IMR-90 (cell line): ENCODE data around the gene CIDEC. TPM values are rescaled to one million over a fixed set of nuclear protein-coding genes. Genes with fewer than 3 reads are reported as not detected.

Experiments used
- ATAC-seq: fragments of 200-7000 bp; cut with Tn5 transposase; 2 replicates; pipeline ENCODE4 v1.9.1; 2020; ENCODE audit warnings: low read depth, mild to moderate bottlenecking, moderate library complexity
- BruUV-seq: library from RNA; stranded (reverse); fragments of 400-500 nt; replicated peaks from 2 replicates; lab custom pipeline; 2021; lab: Mats Ljungman, UMichigan
- CTCF ChIA-PET: fragments of 300-600 bp; formaldehyde crosslinking; extraction: SDS; loops from one replicate; lab custom pipeline; 2021; ENCODE audit warnings: antibody characterized with exemption; lab: Yijun Ruan, JAX
- POLR2A ChIA-PET: fragments of 300-600 bp; sonication (Branson Sonifier 250); formaldehyde crosslinking; loops from one replicate; lab custom pipeline; 2022; ENCODE audit warnings: antibody characterized with exemption; ENCODE audit not compliant: unreplicated experiment; lab: Charles Lee
- DNase-seq: peaks from one replicate; pipeline ENCODE4 v3.0.0; 2013
- H2AFZ ChIP-seq: replicated peaks from 2 replicates; pipeline ENCODE3; 2013; ENCODE audit warnings: low read length, mild to moderate bottlenecking; ENCODE audit not compliant: poor library complexity
- H2AK5ac ChIP-seq: 2 replicates; pipeline ENCODE4 v1.6.1; 2013; ENCODE audit warnings: low read depth, low read length, inconsistent platforms
- H2AK9ac ChIP-seq: replicated peaks from 2 replicates; pipeline ENCODE3; 2013; ENCODE audit warnings: mild to moderate bottlenecking, low read depth, low read length, moderate library complexity; ENCODE audit not compliant: poor library complexity
- H2BK120ac ChIP-seq: 2 replicates; pipeline ENCODE4 v1.6.1; 2013; ENCODE audit warnings: low read depth, low read length, inconsistent platforms
- H2BK15ac ChIP-seq: 3 replicates; pipeline ENCODE4 v1.6.1; 2013; ENCODE audit warnings: low read depth, low read length, inconsistent platforms
- H2BK20ac ChIP-seq: 2 replicates; pipeline ENCODE4 v1.6.1; 2013; ENCODE audit warnings: low read depth, mild to moderate bottlenecking, inconsistent platforms, low read length, moderate library complexity
- H2BK5ac ChIP-seq: 2 replicates; pipeline ENCODE4 v1.6.1; 2013; ENCODE audit warnings: mild to moderate bottlenecking, low read depth, low read length, inconsistent platforms; ENCODE audit not compliant: poor library complexity, severe bottlenecking
- H3K14ac ChIP-seq: replicated peaks from 2 replicates; pipeline ENCODE4 v1.6.1; 2013; ENCODE audit warnings: low read depth, low read length, inconsistent platforms
- H3K18ac ChIP-seq: 2 replicates; pipeline ENCODE4 v1.6.1; 2013; ENCODE audit warnings: low read depth, low read length, control low read depth
- H3K23ac ChIP-seq: 2 replicates; pipeline ENCODE4 v1.6.1; 2013; ENCODE audit warnings: low read depth, low read length, inconsistent platforms
- H3K27ac ChIP-seq: 2 replicates; pipeline ENCODE4 v1.5.1; 2013; ENCODE audit warnings: mild to moderate bottlenecking, control low read depth, low read length; ENCODE audit not compliant: insufficient read depth
- H3K27me3 ChIP-seq: 2 replicates; pipeline ENCODE4 v1.6.1; 2013; ENCODE audit warnings: low read length; ENCODE audit not compliant: control insufficient read depth, insufficient read depth
- H3K36me3 ChIP-seq: 2 replicates; pipeline ENCODE4 v1.6.1; 2013; ENCODE audit warnings: low read length, mixed read lengths; ENCODE audit not compliant: control insufficient read depth, insufficient read depth
- H3K4ac ChIP-seq: 2 replicates; pipeline ENCODE4 v1.6.1; 2013; ENCODE audit warnings: low read depth, low read length, inconsistent platforms
- H3K4me1 ChIP-seq: 2 replicates; pipeline ENCODE4 v1.6.1; 2013; ENCODE audit warnings: low read length, mixed read lengths; ENCODE audit not compliant: control insufficient read depth, insufficient read depth
- H3K4me2 ChIP-seq: 2 replicates; pipeline ENCODE4 v1.6.1; 2013; ENCODE audit warnings: low read depth, mild to moderate bottlenecking, control low read depth, low read length, moderate library complexity
- H3K4me3 ChIP-seq: 2 replicates; pipeline ENCODE4 v1.5.1; 2013; ENCODE audit warnings: low read depth, mild to moderate bottlenecking, control low read depth, low read length, moderate library complexity; ENCODE audit not compliant: insufficient read depth
- H3K56ac ChIP-seq: 2 replicates; pipeline ENCODE4 v1.6.1; 2013; ENCODE audit warnings: low read length, inconsistent platforms; ENCODE audit not compliant: insufficient read depth; ENCODE audit errors: extremely low read depth
- H3K79me1 ChIP-seq, 2 experiments: 2 replicates each; pipeline ENCODE4 v1.6.1; 2013; ENCODE audit warnings: low read length in 2 of 2, inconsistent platforms in 1 of 2, low read depth in 1 of 2
- H3K9ac ChIP-seq: 2 replicates; pipeline ENCODE4 v1.6.1; 2013; ENCODE audit warnings: low read depth, low read length, control low read depth
- H3K9me1 ChIP-seq: 2 replicates; pipeline ENCODE4 v1.6.1; 2013; ENCODE audit warnings: low read length, inconsistent platforms; ENCODE audit not compliant: insufficient read depth
- H3K9me3 ChIP-seq: 2 replicates; pipeline ENCODE4 v1.6.1; 2013; ENCODE audit warnings: low read length; ENCODE audit not compliant: control insufficient read depth, insufficient read depth
- H4K20me1 ChIP-seq: 2 replicates; pipeline ENCODE4 v1.6.1; 2013; ENCODE audit warnings: low read length, inconsistent platforms; ENCODE audit not compliant: insufficient read depth
- H4K5ac ChIP-seq: 2 replicates; pipeline ENCODE4 v1.6.1; 2013; ENCODE audit warnings: mild to moderate bottlenecking, low read depth, low read length, control low read depth
- H4K8ac ChIP-seq, 2 experiments: 2 replicates each; pipeline ENCODE4 v1.6.1; 2013; ENCODE audit warnings: low read depth in 2 of 2, low read length in 2 of 2, control low read depth in 1 of 2, inconsistent platforms in 1 of 2
- H4K91ac ChIP-seq: 2 replicates; pipeline ENCODE4 v1.6.1; 2013; ENCODE audit warnings: low read depth, low read length, inconsistent platforms; ENCODE audit not compliant: insufficient read depth
- BHLHE40 ChIP-seq: fragments of 150-350 bp; IDR thresholded peaks from 2 replicates; pipeline ENCODE4 v1.6.1; 2016; ENCODE audit warnings: mild to moderate bottlenecking, low read depth, low read length
- CEBPB ChIP-seq: IDR thresholded peaks from 2 replicates; pipeline ENCODE4 v1.6.1; 2012; ENCODE audit warnings: low read depth, low read length, improper control_type of control experiment
- CHD1 ChIP-seq: IDR thresholded peaks from 2 replicates; pipeline ENCODE4 v1.6.1; 2012; ENCODE audit warnings: low read depth, low read length, improper control_type of control experiment
- FOS ChIP-seq: fragments of 150-350 bp; IDR thresholded peaks from 2 replicates; pipeline ENCODE4 v1.6.1; 2016; ENCODE audit warnings: low read depth, low read length
- MAFK ChIP-seq: IDR thresholded peaks from 2 replicates; pipeline ENCODE4 v1.6.1; 2012; ENCODE audit warnings: low read depth, low read length, improper control_type of control experiment
- MAZ ChIP-seq: IDR thresholded peaks from 2 replicates; pipeline ENCODE4 v1.6.1; 2012; ENCODE audit warnings: low read depth, mild to moderate bottlenecking, low read length, improper control_type of control experiment, moderate library complexity, borderline replicate concordance
- MXI1 ChIP-seq: IDR thresholded peaks from 2 replicates; pipeline ENCODE4 v1.6.1; 2012; ENCODE audit warnings: low read depth, mild to moderate bottlenecking, low read length, moderate library complexity, borderline replicate concordance
- NFE2L2 ChIP-seq: fragments of 150-350 bp; IDR thresholded peaks from 2 replicates; pipeline ENCODE4 v1.6.1; 2016; ENCODE audit warnings: low read depth, mild to moderate bottlenecking, low read length
- POLR2A ChIP-seq: IDR thresholded peaks from 2 replicates; pipeline ENCODE4 v1.6.1; 2012; ENCODE audit warnings: mild to moderate bottlenecking, low read depth, low read length
- RAD21 ChIP-seq: IDR thresholded peaks from 2 replicates; pipeline ENCODE4 v1.6.1; 2012; ENCODE audit warnings: low read length, improper control_type of control experiment
- RCOR1 ChIP-seq: IDR thresholded peaks from 2 replicates; pipeline ENCODE4 v1.6.1; 2012; ENCODE audit warnings: mild to moderate bottlenecking, low read length, improper control_type of control experiment; ENCODE audit not compliant: insufficient replicate concordance
- RFX5 ChIP-seq: IDR thresholded peaks from 2 replicates; pipeline ENCODE4 v1.8.0; 2012; ENCODE audit warnings: low read depth, mild to moderate bottlenecking, low read length, moderate library complexity
- SMC3 ChIP-seq: fragments of 150-350 bp; IDR thresholded peaks from 2 replicates; pipeline ENCODE4 v1.6.1; 2016; ENCODE audit warnings: low read depth, mild to moderate bottlenecking, antibody characterized with exemption, low read length, moderate library complexity
- WGBS, 2 experiments: methylation state at CpG; one replicate each; pipeline versions ENCODE4 v1.1.5 to v1.1.7; 2013; ENCODE audit warnings: missing lambda C conversion rate in 2 of 2; ENCODE audit not compliant: insufficient read length in 1 of 2; ENCODE audit errors: extremely low coverage in 2 of 2; 5-methylcytosine and 5-hydroxymethylcytosine counted together
- dilution Hi-C: fragments of 300-500 bp; cut with HindIII; formaldehyde crosslinking; loops from one replicate; pipeline ENCODE4 v1.14.3; 2018; ENCODE audit warnings: low sequenced_read_pairs; ENCODE audit not compliant: unreplicated experiment
- in situ Hi-C: fragments of 300-500 bp; cut with MboI; formaldehyde crosslinking; loops from 3 replicates; pipeline ENCODE4 v1.14.3; 2019; ENCODE audit warnings: low sequenced_read_pairs, inconsistent platforms, mixed read lengths
- intact Hi-C: fragments of 100-400 bp; cut with micrococcal nuclease; formaldehyde crosslinking; loops from 2 replicates; pipeline ENCODE4 v1.10.0; 2022
- polyA plus RNA-seq, 3 experiments: library from polyadenylated mRNA; depleted of rRNA; stranded (reverse); fragments of >200 nt; gene quantifications; 2 replicates each; pipeline ENCODE4 v1.2.3, GENCODE V29; 2012; ENCODE audit warnings: low replicate concordance in 1 of 3
- total RNA-seq: library from RNA; depleted of rRNA; stranded (reverse); fragments of >200 nt; gene quantifications from 2 replicates; pipeline ENCODE4 v1.2.3, GENCODE V29; 2012
- TF ChIP-seq, protein P1 (sequence below): fragments of 150-350 bp; IDR thresholded peaks from 2 replicates; pipeline ENCODE4 v1.6.1; 2017; ENCODE audit warnings: mild to moderate bottlenecking, antibody characterized with exemption, low read length, low read depth
- TF ChIP-seq, protein P2 (sequence below): fragments of 150-350 bp; IDR thresholded peaks from 2 replicates; pipeline ENCODE4 v1.6.1; 2016; ENCODE audit warnings: low read depth, mild to moderate bottlenecking, low read length, moderate library complexity, borderline replicate concordance
- TF ChIP-seq, protein P3 (sequence below): conservative IDR thresholded peaks from 2 replicates; pipeline ENCODE4 v1.5.1; 2012; ENCODE audit warnings: mild to moderate bottlenecking, low read depth, low read length, improper control_type of control experiment

CIDEC gene
- total and polyA plus RNA-seq, 2 of the 4 experiments (the other 2 are of a cell fraction), result 0.09 TPM; not detected in 1

DNA sequence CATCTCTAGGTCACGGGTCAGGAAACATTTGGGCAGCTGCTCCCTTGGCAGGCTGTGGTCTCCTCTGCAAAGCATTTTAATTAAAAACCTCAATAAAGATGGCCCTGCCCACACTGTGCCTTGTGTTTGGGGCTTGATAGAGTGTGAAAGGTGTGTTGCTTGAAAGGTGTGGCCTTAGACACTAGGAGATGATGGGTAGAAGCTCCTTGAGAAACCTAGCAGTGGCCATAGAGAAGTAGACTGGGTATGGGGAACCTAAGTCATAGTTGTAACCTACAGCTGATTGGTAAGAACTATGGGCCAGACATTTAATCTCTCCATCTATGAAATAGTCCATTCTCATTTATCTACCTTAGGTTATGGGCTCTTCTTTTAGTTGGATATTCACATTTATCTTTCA, 13.7 kb upstream of the CIDEC start:
- no CpG with 5 or more reads among the region's 1 CpG for WGBS, 2 experiments
- in situ Hi-C loops (no loop called here), dilution Hi-C loops (no loop called here), intact Hi-C loops (no loop called here)
- Histone ChIP-seq H3K4me3 (no peak overlapping the region), H3K79me1 (peaks cover 26 to 57% of the 10 kb centered on the region in 2 experiments), H3K9me1 (peaks cover 13% of the 10 kb centered on the region), H3K18ac (no peak overlapping the region), H3K56ac (no peak overlapping the region), H3K4me2 (no peak overlapping the region), H2AFZ (no peak overlapping the region), H4K91ac (no peak overlapping the region), H2AK9ac (no peak overlapping the region), H4K8ac (no peak overlapping the region), H2AK5ac (no peak overlapping the region), H3K14ac (no peak overlapping the region), H3K36me3 (peaks cover 15% of the 10 kb centered on the region), H4K5ac (no peak overlapping the region), H3K23ac (no peak overlapping the region), H2BK20ac (no peak overlapping the region), H3K9ac (no peak overlapping the region), H4K20me1 (peaks cover 2% of the 10 kb centered on the region; the same call in 1 of the 2 replicates), H3K4ac (no peak overlapping the region), H2BK5ac (no peak overlapping the region), H3K9me3 (no peaks in the 10 kb centered on the region), H3K4me1 (peaks cover 2% of the 10 kb centered on the region; the same call in 1 of the 2 replicates), H3K27ac (no peak overlapping the region), H3K27me3 (no peaks in the 10 kb centered on the region), H2BK120ac (0 out of 2 replicates have a peak overlapping the region, but pooled peaks have one; percentile 7), H2BK15ac (no peak overlapping the region)
- CTCF ChIA-PET, result no interaction called here
- no peak for DNase-seq
- TF ChIP-seq FOS (no peak), NFE2L2 (no peak), CEBPB (no peak), MXI1 (no peak), RCOR1 (no peak), RAD21 (no peak), RFX5 (no peak), POLR2A (no peak), SMC3 (no peak), MAFK (no peak), BHLHE40 (no peak), MAZ (no peak), CHD1 (no peak)
- TF ChIP-seq, protein P1, sequence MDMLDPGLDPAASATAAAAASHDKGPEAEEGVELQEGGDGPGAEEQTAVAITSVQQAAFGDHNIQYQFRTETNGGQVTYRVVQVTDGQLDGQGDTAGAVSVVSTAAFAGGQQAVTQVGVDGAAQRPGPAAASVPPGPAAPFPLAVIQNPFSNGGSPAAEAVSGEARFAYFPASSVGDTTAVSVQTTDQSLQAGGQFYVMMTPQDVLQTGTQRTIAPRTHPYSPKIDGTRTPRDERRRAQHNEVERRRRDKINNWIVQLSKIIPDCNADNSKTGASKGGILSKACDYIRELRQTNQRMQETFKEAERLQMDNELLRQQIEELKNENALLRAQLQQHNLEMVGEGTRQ, result no peak
- TF ChIP-seq, protein P2, sequence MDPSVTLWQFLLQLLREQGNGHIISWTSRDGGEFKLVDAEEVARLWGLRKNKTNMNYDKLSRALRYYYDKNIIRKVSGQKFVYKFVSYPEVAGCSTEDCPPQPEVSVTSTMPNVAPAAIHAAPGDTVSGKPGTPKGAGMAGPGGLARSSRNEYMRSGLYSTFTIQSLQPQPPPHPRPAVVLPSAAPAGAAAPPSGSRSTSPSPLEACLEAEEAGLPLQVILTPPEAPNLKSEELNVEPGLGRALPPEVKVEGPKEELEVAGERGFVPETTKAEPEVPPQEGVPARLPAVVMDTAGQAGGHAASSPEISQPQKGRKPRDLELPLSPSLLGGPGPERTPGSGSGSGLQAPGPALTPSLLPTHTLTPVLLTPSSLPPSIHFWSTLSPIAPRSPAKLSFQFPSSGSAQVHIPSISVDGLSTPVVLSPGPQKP, result no peak
- TF ChIP-seq, protein P3, sequence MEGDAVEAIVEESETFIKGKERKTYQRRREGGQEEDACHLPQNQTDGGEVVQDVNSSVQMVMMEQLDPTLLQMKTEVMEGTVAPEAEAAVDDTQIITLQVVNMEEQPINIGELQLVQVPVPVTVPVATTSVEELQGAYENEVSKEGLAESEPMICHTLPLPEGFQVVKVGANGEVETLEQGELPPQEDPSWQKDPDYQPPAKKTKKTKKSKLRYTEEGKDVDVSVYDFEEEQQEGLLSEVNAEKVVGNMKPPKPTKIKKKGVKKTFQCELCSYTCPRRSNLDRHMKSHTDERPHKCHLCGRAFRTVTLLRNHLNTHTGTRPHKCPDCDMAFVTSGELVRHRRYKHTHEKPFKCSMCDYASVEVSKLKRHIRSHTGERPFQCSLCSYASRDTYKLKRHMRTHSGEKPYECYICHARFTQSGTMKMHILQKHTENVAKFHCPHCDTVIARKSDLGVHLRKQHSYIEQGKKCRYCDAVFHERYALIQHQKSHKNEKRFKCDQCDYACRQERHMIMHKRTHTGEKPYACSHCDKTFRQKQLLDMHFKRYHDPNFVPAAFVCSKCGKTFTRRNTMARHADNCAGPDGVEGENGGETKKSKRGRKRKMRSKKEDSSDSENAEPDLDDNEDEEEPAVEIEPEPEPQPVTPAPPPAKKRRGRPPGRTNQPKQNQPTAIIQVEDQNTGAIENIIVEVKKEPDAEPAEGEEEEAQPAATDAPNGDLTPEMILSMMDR, result no peak
- no peak for ATAC-seq
- POLR2A ChIA-PET, result interaction anchor here (0.6 to 0.8 kb wide), 3 partner anchors 9 to 990 kb away, joined by 3 to 14 read pairs (median 3); no protein-coding TSS in a partner anchor
- no TSS peak for BruUV-seq
